Stimulated activated CD8-positive, alpha-beta memory T cell treated with anti-CD3 and anti-CD28 coated beads, Interleukin-2, amount 100 ng/mL, for 48 hours (primary cell): ENCODE results near the gene INHA.

Experiments
- DNase-seq, 2 donors: peaks; one replicate each; pipeline ENCODE4 v3.0.0-alpha.2; 2020; ENCODE audit warnings: low read depth in 2 of 2

INHA gene

DNA sequence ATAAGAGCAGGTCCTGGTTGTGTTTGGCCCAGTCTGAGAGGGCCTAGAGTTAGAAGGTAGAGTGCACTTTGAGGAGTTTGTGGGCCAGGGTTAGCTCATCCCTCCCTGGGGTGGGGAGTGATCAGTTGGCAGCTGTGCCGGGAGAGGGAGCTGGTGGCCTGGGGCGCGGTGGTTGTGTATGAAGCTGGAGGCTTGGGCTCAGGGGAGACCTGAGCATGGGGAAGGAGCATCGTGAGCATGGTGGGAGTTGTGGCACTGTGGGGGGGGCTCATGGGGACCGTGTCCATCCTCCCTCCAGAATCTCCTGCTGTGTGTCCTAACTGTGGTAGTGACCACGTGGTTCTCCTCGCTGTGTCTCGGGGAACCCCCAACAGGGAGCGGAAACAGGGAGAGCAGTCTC is 39.2 kb downstream of the INHA start:
- no peak for DNase-seq

DNA sequence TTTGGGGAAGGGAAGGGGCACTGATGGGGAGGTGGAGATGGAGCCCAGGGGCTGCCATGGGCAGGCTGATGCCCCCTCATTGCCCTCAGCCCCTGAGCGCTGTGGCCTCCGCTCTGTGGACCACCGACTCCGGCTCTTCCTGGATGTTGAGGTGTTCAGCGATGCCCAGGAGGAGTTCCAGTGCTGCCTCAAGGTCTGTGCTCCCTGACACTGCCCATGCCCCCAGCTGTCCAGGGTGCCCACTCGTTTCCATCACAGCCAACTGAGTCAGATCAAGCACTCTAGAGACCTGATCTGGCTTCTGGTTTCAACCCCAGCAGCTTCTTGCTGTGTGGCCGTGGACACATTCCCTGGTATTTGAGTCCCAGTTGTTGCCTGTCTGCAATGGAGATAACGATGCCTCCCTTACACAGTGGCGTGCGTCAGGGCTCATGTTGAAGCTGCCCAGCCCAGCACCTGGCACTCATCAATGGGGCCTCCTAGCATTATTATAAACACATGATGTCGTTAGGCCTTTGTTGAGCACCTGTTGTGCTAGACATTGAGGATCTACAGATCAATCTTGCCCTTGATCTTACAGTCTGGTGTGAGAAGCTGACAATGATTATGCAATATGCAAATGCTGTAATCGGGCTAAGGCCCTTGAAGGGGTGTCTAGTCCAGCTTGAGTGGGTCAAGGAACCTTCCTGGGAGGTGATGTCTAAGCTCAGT is 39.9 kb downstream of the INHA start:
- DNase-seq = no peak

DNA sequence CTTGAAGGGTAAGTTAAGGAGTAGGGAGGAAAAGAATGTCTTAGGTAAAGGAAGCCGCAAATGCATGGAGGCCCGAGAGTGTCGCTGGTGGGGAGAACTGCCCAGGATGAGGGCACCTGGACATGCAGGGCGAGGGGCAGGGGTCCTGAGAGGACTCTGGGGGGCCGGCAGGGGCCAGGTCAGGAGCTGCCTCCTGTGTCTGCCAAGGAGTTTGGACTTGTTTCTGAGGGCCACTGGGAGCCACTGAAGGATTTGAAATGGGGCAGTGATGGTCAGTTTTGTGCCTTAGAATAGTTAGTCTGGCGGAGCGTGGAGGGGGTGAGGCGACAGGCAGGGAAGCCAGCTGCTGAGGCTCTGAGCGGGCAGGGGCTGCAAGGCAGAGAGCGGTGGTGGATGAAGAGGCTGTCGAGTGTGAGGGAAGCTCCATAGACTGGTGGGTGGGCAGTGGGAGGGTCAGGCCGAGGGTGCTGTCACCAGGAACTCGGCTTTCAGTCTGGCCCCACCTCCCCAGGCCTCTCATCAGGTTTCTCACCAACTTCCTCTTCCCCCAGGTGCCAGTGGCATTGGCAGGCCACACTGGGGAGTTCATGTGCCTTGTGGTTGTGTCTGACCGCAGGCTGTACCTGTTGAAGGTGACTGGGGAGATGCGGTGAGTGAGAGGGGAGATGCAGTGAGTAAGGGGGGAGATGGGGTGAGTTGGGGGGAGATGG is 40.6 kb downstream of the INHA start:
- DNase-seq = no peak

DNA sequence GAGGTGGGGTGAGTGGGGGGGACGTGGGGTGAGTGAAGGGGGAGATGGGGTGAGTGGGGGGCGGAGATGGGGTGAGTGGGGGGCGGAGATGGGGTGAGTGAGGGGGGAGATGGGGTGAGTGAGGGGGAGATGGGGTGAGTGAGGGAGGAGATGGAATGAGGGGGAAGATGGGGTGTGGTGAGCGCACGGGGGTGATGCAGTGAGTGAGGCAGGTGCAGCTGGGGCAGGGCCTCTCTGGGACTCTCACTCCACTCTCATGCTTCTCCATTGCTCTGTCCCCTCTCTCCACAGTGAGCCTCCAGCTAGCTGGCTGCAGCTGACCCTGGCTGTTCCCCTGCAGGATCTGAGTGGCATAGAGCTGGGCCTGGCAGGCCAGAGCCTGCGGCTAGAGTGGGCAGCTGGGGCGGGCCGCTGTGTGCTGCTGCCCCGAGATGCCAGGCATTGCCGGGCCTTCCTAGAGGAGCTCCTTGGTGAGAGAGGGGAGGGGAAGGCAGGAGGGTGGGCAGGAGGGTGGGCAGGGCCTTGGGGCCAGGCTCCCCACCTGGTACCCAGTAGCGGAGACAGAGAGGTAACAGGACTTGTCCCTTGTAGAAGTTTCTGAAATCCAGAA is 41.5 kb downstream of the INHA start:
- DNase-seq = no peak

DNA sequence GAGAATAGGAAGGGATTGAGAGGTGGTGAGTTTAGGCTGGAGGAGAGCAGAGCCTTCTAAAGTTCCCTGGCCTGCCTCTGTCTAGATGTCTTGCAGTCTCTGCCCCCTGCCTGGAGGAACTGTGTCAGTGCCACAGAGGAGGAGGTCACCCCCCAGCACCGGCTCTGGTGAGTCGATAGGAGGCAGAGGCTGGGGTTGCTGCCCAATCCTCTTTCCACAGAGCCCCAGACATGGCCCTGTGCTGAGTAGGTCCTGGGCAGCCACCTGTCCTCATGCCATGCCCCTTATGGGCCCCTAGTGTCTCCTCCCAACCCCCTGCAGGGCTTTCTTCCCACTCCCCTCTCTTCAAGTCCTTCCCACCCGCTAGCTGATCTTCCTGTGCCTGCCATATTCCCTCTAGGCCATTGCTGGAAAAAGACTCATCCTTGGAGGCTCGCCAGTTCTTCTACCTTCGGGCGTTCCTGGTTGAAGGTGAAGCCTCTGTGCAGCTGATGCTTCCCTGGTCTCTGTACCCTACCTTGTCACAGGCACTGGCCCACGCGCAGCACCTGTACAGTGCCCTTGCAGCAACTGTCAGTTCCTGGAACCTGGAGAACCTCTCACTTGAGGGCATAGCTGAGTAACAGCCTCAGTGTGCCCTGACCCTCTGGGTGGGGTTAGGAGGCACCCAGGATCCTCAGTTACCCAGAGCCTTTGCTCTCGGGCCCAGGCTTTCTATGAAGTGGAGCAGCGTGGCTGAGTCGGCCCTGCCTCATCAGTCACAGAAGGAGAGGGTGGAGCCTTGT is 42.2 kb downstream of the INHA start:
- DNase-seq = no peak

DNA sequence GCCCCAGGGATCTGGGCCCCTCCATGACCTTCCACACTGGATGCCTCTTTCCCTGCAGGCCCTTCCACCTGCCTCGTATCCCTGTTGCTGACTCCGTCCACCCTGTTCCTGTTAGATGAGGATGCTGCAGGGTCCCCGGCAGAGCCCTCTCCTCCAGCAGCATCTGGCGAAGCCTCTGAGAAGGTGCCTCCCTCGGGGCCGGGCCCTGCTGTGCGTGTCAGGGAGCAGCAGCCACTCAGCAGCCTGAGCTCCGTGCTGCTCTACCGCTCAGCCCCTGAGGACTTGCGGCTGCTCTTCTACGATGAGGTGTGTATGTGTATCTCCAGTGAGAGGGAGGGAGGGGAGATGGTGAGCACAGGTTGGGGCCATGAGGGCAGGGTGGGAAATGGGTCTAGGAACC is 42.9 kb downstream of the INHA start:
- DNase-seq = no peak

DNA sequence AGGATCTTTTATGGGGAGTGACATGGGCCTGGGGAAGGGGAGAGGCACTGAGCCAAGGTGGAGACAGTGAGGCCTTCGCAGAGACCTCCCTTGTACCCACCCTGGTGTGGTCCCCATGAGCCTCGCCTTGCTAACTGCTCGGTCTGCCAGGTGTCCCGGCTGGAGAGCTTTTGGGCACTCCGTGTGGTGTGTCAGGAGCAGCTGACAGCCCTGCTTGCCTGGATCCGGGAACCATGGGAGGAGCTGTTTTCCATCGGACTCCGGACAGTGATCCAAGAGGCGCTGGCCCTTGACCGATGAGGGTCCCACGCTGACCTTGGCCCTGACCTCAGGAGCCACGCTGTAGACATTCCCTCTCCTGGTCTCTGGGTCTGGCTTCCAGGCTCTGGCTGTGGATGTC is 43.8 kb downstream of the INHA start:
- DNase-seq = no peak

DNA sequence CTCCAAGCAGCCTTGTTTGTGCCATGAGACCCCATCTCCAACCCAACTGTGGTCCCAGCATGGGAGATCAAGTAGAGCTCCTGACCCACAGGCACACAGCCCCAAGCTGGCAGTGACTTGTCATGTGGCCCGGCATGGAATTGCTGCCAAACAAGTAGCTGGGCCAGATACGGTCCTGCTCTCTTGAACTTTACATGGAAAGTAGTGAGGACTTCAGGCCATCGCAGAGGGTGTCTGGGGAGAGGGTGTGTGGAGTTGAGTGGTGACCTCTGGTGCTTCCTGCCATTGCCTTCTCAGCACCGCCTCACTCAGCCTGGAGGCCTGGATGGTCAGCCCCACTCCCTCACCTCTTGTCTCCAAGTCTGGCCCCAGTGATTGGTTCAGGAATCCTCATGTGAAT is 44.4 kb downstream of the INHA start:
- DNase-seq = no peak

DNA sequence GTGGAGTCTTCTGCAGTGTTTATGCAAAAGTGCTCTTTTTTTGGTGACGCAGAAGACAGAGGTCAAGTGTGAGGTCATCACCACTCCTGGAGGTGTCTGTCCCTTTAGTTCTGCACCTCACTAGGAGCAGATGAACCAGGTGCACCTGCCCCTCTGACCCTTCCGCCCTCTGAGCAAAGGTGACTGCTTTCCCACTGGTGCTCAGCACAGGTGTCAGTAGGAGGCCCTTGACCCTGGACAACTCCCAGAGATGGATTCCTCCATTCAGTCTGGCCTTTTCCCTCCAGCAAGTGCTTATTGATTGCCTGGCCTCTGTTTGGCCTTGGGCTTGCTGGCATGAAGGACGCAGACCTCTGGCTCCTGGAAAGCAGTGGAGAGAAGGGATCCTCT is 46.6 kb downstream of the INHA start:
- DNase-seq = no peak

DNA sequence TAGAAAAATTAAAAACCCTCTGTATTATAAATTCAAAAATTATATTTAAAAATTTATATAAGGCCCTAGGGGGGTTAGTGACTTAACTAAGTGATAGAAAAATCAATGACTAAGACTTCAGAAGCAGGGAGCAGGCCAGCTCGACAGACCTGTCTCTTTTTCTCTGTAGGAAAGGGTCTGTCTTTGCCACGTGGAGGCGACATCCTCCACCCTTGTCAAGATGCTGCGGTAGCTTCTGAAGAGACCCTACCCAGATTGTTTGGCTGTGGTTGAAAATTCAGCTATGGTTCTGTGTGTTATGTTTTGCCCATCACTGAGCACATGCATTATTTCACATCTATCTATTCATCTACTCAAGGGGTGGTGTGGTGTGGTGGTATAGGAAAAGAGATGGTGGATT is 47.1 kb downstream of the INHA start:
- no peak for DNase-seq

DNA sequence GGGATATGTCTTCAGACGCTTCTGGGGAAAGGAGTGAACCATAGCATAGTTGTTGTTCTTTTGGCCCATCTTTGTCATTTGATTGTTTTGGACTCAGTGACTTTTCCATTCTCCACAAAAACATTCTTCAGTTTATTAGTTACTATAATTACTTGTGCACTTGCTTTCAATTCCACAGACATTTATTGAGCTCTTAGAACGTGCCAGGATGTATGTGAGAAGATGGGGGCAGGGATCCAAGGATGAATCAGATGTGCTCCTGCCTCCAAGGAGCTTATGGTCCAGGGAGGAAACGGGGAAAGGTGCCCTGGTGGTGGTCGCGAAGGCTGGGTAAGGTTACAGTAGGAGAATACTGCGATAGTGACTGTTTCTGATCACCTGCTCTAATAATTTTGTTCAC is 48.4 kb downstream of the INHA start:
- DNase-seq = no peak

DNA sequence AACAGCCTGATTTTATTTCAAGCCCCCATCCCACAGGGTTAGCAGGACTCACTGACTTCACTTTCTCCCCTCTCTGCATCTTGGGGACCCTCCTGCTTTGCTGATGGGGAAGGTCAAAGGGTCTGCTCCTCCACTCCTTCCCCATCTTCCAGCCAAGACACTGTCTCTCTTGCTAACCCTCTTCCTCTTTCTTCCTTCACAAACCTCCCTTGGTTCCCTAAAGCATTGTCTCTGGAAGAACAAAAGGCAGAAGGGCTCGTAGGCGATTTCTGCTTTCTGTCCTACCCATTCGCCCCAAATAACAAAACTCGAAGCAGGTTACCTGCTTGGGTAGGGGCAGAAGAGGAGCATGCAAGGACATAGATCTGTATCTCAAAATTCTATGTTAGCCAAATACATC is 49.8 kb downstream of the INHA start:
- no peak for DNase-seq

DNA sequence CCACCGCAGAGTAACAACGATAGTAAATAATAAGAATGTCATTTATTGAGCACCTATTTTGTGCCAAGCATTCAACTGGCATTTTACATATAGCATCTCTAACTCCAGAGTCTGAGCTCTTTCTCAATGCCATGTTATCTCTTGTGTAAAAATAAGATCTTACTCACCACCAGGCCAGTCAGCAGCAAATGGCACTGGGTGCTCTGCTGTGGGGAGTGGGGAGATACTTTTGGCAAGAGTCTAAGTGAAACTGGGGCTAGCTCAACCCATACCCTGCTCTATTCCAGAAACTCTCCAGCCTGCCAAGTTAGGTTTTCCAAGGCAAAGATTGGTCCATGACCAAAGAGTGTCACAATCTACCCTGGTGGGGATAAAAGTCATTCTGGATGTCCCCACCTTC is 50.4 kb downstream of the INHA start:
- no peak for DNase-seq

DNA sequence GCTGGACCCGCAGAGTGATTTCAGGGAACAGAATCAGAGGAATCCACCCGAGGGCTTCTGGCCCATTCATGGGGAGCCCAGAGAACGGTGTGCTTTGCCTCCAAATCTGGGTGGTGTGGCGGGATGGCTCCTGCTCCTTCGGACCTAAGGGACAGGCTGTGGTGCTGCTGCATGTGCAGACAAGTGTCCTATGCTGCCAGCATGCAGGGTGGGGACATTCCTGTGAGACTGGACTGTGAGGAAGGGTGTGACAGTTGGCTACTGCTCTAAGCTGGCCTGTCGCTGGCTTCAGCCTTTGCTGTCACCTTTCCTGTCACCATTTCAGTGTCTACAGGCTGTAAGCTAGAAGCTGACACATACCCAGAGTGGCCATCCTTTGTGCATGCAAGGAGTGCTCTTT is 52.5 kb downstream of the INHA start:
- DNase-seq = no peak

DNA sequence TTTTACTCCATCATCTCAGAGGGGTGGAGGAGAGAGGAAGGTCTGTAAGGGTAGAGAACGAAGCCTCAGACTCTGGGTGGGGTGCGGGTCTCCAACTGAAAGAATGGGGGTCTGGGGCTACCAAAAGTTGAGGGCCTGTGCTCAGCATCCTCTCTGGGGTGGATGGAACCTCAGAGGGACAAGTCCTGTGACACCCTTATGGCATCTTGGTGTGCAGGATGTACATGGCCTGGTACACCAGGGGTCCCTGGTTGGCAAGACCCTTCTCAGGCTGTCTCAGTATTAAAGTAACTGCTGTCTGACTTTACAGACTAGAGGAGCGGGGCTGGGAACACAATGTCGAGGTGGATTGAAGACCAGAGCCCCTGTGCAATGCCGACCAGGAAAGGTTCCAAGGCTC is 53.1 kb downstream of the INHA start:
- no peak for DNase-seq
